GM12874 (cell line): ENCODE results near the gene ADCY2.

Experiments used
- CTCF ChIP-seq: IDR thresholded peaks from 2 replicates; pipeline ENCODE4 v1.5.1; 2011; ENCODE audit warnings: low read depth, mild to moderate bottlenecking, control low read depth, low read length, moderate library complexity; ENCODE audit not compliant: insufficient read depth

Gene ADCY2

GRCh38 chr5:7578071-7578470, 182.1 kb downstream of the ADCY2 start:
- TF ChIP-seq CTCF, result no peak

DNA sequence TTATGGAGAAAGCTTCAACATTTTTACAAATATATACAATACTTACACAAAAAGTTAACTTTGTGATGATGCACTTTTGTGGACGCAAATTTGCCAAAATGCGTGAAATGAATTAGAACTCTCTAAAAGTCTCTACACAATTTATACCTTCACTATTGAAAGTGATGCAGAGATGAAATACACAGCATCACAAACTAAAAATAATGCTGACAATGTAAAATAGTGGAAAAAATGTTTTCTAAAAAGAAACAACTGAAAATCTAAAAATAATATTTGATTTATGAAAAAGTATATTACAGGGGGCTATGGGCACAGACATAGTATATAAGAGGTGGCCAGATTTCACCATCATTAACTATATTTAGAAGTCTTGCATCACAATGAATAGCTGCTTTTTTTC, 188.8 kb downstream of the ADCY2 start:
- no peak for TF ChIP-seq CTCF

DNA sequence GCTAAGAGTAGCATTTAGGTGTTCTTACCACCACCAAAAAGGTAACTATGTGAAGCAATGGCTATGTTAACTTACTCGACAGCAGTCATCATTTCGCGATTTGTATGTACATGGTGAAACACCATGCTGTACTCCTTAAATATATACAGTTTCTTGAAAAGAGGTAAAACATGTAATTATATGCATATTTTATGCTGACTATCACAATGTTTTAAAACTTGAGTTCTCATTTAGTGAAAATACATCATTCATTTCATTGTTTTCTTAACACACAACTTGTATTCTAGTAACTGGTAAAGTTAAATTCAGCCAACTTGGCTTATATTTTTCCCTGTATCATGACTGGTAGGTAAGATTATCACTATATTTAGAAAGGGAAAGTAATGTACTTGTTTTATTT, 189.9 kb downstream of the ADCY2 start:
- no peak for TF ChIP-seq CTCF

- no peak for TF ChIP-seq CTCF
Measured at GRCh38 chr5:7586480-7586879, 190.5 kb downstream of the ADCY2 start.

DNA sequence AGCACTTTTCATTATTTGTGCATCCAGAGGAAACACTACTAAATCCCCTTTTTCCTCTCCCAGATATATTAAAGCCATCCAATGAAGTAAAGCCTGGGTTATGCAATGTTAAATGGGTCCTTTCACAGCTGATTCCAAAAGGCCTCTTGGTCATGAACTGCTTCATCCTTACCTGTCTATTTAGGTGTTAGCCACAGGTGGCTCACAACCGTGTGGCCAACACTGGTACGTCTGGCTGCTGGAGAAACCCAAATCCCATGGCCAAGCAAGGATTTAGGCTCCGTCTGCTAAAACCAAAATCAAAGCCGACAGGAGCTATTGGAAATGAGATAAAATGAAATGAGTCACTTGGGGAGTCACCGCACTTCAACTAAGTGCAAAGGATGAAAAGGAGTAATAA, 193.9 kb downstream of the ADCY2 start:
- TF ChIP-seq CTCF, result no peak

GRCh38 chr5:7592910-7593309, 197.0 kb downstream of the ADCY2 start:
- TF ChIP-seq CTCF, result peak; percentile 37

- no peak for TF ChIP-seq CTCF
Measured at GRCh38 chr5:7597059-7597642, 201.2 kb downstream of the ADCY2 start.
